HFF-Myc (cell line): ENCODE results near the gene ZNF157.

Experiments
- DNase-seq: peaks from one replicate; pipeline ENCODE4 v3.0.0-alpha.2; 2011; ENCODE audit warnings: low read depth; ENCODE audit errors: extremely low read depth
- H3K4me3 ChIP-seq: replicated peaks from 2 replicates; pipeline ENCODE4 v1.5.1; 2011; ENCODE audit warnings: low read depth, mild to moderate bottlenecking, control low read depth, low read length
- CTCF ChIP-seq: IDR thresholded peaks from 2 replicates; pipeline ENCODE4 v1.5.1; 2012; ENCODE audit warnings: mild to moderate bottlenecking, low read depth, low read length, control low read depth; ENCODE audit errors: missing control alignments

The ZNF157 gene

GRCh38 chrX:47446431-47446830 is 76.1 kb downstream of the ZNF157 start:
- TF ChIP-seq CTCF, result no peak
- H3K4me3 ChIP-seq, result no peak overlapping the region
- DNase-seq, result no peak

- TF ChIP-seq CTCF, result no peak
- no peak for DNase-seq
- no peak overlapping the region for H3K4me3 ChIP-seq
Observed at GRCh38 chrX:47446971-47447370, 76.6 kb downstream of the ZNF157 start.

GRCh38 chrX:47447607-47448006 is 77.2 kb downstream of the ZNF157 start:
- no peak for DNase-seq
- TF ChIP-seq CTCF, result no peak
- no peak overlapping the region for H3K4me3 ChIP-seq

- H3K4me3 ChIP-seq, result no peak overlapping the region
- TF ChIP-seq CTCF, result no peak
- DNase-seq, result no peak
Observed at GRCh38 chrX:47448165-47448806, 77.9 kb downstream of the ZNF157 start.

- TF ChIP-seq CTCF, result no peak
- DNase-seq, result no peak
- no peak overlapping the region for H3K4me3 ChIP-seq
Observed at GRCh38 chrX:47452112-47452511, 81.7 kb downstream of the ZNF157 start.

GRCh38 chrX:47456080-47456479 is 85.7 kb downstream of the ZNF157 start:
- no peak for DNase-seq
- TF ChIP-seq CTCF, result no peak

GRCh38 chrX:47458528-47458927 is 88.2 kb downstream of the ZNF157 start:
- DNase-seq, result no peak
- no peak overlapping the region for H3K4me3 ChIP-seq
- TF ChIP-seq CTCF, result no peak

More at GRCh38 chrX:47456080-47456479, 85.7 kb downstream of the ZNF157 start:
- no peak overlapping the region for H3K4me3 ChIP-seq
